Measurements from ENCODE around the gene CACNA1I.

Gene CACNA1I

DNA sequence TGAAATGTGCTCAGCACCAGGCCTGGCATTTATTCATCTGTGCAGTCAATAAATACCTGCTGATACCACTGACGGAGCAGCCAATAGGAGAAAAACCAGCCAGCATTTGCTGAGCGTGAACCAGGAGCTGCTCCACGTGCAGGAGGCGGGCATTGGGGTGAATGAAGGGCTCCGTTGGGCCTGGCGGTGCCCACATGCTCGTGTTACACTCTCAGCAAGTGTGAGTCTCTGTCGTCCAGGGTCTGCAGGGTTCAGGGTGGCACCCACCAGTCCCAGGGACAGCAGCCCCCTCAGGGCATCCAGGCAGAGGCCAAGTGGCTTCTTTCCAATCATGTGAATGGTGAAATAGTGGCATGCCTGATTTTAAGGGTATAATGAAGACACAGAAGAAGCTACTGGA is 33.8 kb upstream of the CACNA1I start:
- no peak for DNase-seq

DNA sequence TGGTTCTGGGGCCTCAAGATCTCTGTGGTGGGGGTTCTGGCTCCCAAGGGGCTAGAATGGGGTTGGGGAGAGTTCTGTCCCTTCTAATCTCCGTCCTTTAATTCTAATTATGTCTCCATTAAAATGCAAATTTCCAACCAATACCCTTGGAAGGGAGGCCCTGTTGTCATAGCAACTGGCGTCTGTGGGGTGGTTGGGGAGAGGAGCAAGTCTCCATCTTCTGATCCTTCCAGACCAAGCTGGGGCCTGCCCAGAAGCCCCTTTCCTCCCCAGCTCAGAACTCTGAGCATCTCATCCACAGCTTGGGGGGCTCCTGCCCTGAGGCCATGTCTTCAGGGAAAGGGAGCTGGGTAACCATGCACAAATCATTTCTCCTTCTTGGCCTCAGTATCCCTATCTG is 32.6 kb upstream of the CACNA1I start:
- DNase-seq, result no peak

GRCh38 chr22:39543095-39543494 is 27.5 kb upstream of the CACNA1I start:
- DNase-seq, result peak; percentile 11

GRCh38 chr22:39545386-39546365 is 24.9 kb upstream of the CACNA1I start:
- DNase-seq, result no peak

- DNase-seq, result no peak
These were observed 23.5 kb upstream of the CACNA1I start for GRCh38 chr22:39546889-39547586.

GRCh38 chr22:39547587-39547947 is 23.0 kb upstream of the CACNA1I start:
- DNase-seq, result no peak

- no peak for DNase-seq
These were observed 17.1 kb upstream of the CACNA1I start for GRCh38 chr22:39553429-39553828.

DNA sequence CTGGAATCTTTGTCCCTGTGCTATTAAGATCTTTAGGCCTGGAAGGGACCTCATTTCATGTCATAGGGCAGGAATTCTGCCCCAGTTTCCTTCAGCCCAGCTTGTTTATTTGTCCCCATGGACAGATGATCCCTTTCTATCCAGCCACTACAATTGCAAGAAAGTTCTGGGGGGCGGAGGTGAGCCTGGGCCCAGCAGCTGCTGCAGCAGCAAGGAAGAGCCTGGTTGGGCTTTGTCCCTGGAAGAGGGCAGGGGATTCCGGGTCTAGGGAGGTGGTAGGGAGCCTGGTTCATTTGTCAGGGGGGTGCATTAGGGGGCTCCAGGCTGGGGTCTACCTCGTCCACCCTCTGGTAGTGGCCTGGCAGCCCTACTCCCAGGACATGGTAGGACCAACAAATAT is 16.4 kb upstream of the CACNA1I start:
- no peak for DNase-seq

GRCh38 chr22:39556970-39557841 is 13.3 kb upstream of the CACNA1I start:
- no peak for DNase-seq

DNA sequence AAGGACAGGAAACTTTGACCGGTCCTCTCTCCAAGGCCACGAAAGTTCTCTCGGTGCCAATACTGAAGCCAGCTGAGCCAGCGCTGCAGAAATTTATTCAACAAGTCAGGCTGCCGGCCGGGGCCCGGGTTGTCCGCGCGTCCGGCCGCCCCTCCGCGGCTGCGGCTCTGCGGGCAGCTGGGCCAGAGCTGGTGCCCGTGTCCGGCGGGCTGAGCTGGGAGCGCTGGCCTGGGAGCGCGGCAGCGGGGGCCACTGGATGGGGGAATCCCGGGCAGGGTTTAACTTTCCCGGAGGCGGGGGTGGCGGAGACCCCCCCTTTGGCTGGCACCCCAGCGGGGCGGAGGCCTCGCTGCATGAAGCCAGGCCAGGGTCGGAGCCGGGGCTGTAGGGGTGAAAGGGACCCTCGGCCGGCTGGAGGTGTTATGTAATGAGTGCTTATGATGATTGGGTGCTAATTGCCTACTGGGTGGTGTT is 12.3 kb upstream of the CACNA1I start:
- DNase-seq, result no peak

DNA sequence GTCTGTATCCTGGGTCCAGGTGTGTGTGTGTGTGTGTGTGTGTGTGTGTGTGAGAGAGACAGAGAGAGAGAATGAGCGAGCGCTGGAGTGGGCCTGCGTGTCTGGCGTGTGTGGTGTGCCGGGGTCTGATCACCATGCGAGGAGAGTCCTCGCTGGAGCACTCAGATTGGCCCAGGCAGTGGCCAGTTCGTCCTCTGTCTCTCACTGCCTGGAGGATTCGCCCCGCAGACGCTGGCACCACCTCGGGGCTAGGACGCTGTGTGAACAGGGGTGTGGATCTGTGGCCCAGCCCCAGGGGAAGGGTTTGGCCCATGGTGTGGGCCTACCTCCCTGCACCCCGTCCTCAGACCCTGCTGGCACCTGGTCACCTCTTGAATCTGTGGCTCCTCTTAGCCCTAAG is 11.6 kb upstream of the CACNA1I start:
- no peak for DNase-seq

- no peak for DNase-seq
These were observed 11.0 kb upstream of the CACNA1I start for GRCh38 chr22:39559456-39560105.

DNA sequence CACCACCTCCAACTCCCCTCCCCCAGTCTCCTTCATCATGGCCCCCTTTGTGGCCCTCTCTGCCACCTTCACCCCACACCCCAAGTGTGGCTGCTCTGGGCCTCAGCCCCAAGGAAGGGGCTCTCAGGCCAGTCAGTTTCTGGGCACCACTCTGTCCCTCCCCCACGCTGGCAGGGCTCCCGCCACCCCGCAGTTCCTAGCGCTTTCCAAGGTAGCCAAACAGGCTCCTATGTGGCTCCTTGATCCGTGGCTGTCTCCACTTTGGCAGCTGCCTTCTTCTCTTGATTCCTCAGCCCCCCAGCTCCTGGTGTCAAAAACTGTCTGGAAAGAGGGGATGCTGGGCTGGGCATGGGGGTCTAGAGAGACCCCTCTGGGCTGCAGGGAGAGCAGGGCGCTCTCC is 10.4 kb upstream of the CACNA1I start:
- DNase-seq, result no peak

DNA sequence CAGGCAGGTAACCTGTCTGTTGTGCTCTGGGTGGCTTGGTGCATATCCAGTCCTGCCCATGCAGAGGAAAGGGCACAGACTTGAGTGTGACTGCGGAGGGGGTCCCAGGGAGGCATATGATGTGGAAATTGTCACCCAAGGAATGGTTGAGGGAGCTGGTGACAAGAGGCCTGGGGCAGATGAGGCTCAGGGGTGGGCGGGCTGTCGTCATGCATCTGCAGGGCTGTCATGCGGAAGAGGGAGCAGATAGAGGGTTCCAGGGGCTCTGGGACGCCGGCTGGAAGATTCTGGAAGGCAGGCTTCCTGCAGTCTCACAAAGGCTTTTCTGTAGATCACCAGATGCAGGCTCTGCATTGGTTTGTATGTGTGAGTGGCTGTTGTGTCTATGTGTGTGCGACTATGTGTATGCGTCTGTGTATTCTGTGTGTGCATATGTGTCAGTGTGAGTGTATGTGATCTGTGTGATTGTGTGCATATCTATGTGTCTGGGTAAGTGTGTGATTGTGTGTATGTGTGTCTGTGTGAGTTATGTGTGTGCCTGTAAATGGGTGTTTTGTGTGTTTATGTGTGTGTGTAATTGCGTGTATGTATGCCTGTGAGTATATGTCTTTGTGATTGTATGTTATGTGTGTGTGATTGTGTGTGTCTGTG is 7.6 kb upstream of the CACNA1I start:
- no peak for DNase-seq

DNA sequence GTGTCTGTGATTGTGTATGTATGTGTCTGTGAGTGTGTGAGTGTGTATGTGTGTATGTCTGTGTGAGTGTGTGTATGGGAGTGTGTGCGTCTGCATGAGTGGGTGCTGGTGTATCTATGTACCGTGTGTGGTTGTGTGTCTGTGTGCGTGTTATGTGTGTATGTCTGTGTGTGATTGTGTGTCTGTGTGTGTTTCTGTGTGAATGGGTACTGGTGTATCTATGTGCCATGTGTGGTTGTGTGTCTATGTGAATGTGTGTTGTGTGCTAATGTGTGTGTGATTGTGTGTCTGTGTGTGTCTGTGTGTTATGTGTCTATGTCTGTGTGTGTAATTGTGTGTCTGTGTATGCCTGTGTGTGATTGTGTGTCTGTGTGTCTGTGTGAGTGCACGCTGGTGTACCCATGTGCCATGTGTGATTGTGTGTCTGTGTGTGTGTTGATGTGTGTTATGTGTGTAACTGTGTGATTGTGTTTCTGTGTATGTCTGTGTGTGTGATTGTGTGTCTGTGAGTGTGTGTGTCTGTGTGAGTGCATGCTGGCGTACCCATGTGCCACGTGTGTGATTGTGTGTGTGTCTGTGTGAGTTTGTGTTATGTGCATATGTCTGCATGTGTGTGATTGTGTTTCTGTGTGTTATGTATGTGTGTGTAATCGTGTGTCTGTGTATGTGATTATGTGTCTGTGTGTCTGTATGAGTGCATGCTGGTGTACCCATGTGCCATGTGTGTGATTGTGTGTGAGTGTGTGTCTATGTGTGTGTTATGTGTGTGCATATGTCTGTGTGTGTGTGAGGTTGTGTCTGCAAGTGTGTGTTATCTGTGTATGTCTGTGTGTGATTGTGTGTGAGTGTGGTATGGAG is 6.8 kb upstream of the CACNA1I start:
- DNase-seq, result no peak

GRCh38 chr22:39565414-39565944 is 5.1 kb upstream of the CACNA1I start:
- no peak for DNase-seq

- DNase-seq, result no peak
These were observed 3.2 kb upstream of the CACNA1I start for GRCh38 chr22:39567135-39567946.

DNA sequence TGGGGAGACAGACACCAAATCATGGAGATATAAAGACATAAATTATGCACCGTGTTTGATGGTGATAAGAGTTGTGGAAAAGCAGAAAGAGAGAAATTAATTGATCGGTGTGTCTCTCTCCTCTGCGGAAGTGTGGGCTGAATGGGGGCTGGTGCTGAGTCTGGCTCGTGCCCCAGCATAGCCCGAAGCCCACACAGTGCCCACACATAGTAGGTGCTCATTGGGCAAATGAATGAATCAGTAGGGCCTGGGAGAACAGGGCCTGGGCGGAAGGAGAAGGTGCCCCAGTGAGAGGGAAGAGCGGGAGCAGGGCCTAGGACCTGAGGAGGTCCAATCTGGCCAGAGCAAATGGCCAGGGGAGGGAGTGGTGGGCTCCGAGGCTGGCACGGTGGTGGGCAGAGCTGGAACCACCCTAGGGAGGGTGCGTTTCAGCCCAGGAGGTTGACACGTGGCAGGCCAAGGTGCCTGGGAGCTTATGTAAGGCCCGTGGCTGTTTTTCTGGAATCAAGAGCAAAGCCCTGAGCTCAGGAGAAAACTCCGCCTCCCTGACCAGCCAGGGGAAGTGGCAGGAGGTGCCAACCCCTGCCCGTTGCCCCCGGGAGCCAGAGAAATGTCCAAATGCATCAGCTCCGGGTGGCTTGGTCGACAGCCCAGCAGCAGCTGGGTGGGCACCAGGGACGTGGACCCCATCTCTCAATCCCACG is 2.1 kb upstream of the CACNA1I start:
- no peak for DNase-seq

- DNase-seq, result no peak
These were observed 1.5 kb upstream of the CACNA1I start for GRCh38 chr22:39569066-39569465.

Measured in NCI-H526 treated with DMSO at 0.1 percent for 48 hours (cell line).